Activated CD4-positive, alpha-beta T cell treated with anti-CD3 and anti-CD28 coated beads, Interleukin-2, Interleukin-6, amounts not matched to agents 100 ng/mL and 50 ng/mL, durations not matched to agents 16 hours and 8 hours (primary cell): ENCODE results near the gene JPT1.
"Not testable (repeated sequence)": the region's sequence is repeated elsewhere in the genome, so short reads cannot be mapped to it uniquely, and the experiment has no call there.

ENCODE experiments used
- DNase-seq: peaks from one replicate; pipeline ENCODE4 v3.0.0-alpha.2; 2020

The JPT1 gene, protein sequence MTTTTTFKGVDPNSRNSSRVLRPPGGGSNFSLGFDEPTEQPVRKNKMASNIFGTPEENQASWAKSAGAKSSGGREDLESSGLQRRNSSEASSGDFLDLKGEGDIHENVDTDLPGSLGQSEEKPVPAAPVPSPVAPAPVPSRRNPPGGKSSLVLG

GRCh38 chr17:75154195-75155106, at the start of gene JPT1:
TSS of gene JPT1 (minus strand) at chr17:75154512. CDS start at chr17:75154397, 115 bp downstream.
- peak; percentile 100 for DNase-seq

DNA sequence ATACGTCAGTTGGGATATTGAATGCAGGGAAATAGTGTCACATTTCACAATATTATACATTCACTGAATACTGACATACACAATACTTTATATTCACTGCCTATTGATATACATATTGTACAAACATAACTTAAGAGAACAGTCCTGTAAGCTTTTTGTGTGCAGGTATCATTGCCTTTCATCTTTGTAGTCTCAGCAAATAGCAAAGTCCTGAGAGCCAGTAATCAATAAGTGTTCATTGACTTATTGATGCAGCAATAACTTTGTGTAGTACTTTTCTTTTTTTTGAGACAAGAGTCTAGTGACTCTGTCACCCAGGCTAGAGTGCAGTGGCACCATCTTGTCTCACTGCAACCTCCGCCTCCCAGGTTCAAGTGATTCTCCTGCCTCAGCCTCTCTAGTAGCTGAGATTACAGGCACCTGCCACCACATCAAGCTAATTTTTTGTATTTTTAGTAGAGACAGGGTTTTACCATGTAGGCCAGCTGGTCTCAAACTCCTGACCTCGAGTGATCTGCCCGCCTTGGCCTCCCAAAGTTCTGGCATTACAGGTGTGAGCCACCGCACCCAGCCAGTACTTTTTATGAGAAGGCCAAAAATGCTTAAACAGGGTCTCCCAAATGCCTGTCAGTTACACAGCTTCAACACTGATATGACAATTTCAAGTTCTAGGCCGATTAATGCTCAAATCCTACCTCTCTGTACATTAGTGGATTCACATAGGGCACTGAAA, 45.7 kb upstream of the JPT1 start:
- DNase-seq: no peak

DNA sequence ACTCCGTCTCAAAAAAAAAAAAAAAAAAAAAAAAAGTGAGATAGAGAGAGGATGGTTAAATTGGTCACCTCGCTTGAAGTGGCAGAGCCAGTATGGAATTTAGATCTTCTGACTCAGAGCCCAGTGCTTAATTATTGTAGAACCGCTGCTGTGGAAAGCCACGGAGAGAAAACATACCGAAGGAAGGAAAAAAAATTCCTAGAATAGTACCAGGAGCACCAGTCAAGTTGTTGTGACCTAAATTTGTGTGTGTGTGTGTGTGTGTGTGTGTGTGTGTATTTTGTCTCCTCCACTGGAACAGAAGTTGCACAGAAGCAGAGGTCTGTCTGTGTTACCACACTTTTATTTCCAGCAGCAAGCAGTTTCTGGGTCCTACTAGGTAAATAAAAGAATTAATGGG, 40.6 kb upstream of the JPT1 start:
- DNase-seq: no peak

DNA sequence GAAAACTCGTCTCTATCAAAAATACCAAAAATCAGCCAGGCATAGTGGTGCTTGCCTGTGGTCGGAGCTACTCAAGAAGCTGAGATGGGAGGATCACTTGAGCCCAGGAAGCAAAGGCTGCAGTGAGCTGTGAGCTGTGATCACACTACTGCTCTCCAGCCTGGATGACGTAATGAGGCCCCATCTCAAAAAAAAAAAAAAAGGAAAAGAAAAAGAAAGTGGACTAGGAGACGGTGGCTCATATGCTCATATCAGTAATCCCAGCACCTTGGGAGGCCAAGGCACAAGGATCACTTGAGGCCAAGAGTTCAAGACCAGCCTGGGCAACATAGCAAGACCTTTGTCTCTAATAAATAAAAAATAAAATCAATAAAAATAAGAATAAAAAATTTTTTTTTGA, 37.3 kb upstream of the JPT1 start:
- no peak for DNase-seq

- no peak for DNase-seq
Measured at GRCh38 chr17:75188614-75189013, 34.3 kb upstream of the JPT1 start.

GRCh38 chr17:75183999-75184884, 29.9 kb upstream of the JPT1 start:
- DNase-seq: no peak

- DNase-seq: peak; percentile 97
Measured at GRCh38 chr17:75182569-75183436, 28.5 kb upstream of the JPT1 start, which contains the start of gene SUMO2. TSS of gene SUMO2 (minus strand) at chr17:75182959. CDS start at chr17:75182834, 125 bp downstream.

DNA sequence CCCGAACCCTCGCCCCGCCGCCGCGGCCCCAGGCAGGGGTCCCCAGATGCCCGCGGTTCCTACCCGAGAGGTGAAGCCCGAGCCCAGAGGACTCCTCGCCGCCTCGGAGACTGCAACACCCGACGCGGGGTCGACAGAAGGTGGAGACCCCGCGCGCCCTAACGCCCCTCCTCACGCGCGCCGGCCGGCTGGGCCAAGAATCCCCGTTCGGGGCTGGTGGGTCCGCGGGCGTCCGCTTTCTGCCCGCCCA, 27.9 kb upstream of the JPT1 start:
- no peak for DNase-seq

DNA sequence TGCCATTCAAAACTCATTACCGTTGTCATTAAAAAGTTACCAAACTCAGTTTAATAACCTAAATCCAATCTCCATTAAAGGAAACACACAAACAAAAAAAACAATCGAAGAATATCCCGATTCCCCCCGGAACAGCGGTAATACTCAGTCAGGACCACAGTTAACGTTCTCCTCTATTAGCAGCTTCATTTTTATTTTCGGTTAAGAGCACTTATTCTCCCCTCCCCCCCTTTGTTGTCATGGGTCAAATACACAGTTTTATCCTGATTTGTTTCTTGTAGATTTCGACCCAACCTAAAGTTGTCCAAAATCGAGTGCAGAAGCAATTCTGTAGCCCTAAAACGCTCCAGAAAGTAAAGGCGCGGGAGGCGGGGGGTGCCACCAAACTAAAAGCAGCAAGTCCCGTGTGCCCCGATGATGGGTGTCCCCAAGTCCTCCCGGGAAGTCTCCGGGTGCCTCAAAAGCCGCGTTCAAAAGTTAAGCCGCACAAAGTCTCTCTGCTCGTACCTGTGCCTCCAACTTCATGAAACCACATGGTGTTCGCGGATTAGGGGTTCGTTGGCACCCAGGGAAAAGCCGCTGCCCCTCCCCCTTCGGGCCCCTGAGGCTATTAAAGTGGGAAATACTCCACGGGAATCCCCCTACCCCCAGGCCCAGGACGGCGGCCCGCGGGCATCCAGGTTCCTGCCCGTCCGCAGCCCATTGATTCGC, 27.5 kb upstream of the JPT1 start:
- DNase-seq: peak; percentile 41

- no peak for DNase-seq
Measured at GRCh38 chr17:75181110-75181509, 26.8 kb upstream of the JPT1 start.

DNA sequence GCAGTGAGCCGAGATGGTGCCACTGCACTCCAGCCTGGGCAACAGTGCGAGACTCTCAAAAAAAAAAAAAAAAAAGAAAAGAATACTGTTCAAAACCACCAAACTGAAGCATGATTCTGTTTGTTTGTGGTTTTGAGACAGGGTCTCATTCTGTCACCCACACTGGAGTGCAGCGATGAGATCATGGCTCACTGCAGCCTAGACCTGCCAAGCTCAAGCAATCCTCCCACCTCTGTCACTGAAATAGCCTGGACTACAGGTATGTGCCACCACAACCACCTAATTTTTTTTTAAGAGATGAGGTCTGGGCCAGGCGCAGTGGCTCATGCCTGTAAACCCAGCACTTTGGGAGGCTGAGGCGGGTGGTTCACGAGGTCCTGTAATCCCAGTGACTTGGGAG, 24.1 kb upstream of the JPT1 start:
- no peak for DNase-seq

DNA sequence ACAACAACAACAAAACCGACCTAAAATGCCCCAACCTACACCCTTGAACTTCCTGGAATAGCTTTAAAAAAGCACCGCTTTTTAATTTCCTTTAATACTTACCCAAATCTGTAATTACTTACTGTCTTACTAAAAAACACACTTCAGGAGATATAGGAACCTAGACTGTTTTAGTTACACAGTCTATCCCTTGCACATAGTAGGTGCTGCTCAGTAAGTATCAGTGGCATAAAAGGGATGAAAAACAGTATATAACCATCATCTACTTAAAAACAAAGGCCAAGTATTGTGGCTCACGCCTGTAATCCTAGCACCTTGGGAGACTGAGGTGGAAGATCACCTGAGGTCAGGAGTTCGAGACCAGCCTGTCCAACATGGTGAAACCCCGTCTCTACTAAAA, 22.3 kb upstream of the JPT1 start:
- no peak for DNase-seq

GRCh38 chr17:75174996-75175395, 20.7 kb upstream of the JPT1 start:
- no peak for DNase-seq

DNA sequence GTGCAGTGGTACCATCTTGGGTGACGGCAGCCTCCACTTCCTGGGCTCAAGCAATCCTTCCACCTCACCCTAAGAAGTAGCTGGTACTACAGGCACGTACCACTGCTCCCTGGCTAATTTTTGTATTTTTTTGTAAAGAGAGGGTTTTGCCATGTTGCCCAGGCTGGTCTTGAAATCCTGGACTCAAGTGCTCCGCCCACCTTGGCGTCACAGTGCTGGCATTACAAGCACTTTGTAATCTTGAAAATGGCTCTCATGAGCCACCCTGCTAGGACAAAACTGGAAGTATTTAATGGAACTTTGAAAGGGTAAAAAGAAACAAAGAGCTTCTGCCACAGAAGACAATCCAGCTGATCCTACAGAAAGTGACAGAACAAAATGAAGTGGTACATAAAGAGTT, 19.2 kb upstream of the JPT1 start:
- DNase-seq: no peak

DNA sequence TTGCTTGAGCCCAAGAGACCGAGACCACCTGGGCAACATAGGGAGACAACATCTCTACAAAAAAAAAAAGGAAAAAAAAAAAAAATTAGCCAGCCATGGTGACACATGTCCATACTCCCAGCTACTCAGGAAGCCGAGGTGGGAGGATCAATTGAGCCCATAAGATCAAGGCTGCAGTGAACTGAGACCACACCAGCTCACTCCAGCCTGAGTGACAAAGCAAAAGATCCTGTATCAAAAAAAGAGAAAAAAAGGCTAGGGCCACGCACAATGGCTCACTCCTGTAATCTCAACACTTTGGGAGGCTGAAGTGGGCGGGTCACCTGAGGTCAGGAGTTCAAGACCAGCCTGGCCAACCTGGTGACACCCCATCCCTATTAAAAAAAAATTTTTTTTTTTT, 14.7 kb upstream of the JPT1 start:
- no peak for DNase-seq

DNA sequence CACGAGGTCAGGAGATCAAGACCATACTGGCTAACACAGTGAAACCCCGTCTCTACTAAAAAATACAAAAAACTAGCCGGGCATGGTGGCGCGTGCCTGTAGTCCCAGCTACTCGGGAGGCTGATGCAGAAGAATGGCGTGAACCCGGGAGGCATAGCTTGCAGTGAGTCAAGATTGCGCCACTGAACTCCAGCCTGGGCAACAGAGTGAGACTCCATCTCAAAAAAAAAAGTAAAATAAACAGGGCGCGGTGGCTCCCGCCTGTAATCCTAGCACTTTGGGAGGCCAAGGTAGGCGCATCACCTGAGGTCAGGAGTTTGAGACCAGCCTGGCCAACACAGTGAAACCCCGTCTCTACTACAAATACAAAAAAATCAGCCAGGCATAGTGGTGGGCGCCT, 10.3 kb upstream of the JPT1 start:
- DNase-seq: not testable (repeated sequence)

- DNase-seq: no peak
Measured at GRCh38 chr17:75163074-75163473, 8.8 kb upstream of the JPT1 start.

DNA sequence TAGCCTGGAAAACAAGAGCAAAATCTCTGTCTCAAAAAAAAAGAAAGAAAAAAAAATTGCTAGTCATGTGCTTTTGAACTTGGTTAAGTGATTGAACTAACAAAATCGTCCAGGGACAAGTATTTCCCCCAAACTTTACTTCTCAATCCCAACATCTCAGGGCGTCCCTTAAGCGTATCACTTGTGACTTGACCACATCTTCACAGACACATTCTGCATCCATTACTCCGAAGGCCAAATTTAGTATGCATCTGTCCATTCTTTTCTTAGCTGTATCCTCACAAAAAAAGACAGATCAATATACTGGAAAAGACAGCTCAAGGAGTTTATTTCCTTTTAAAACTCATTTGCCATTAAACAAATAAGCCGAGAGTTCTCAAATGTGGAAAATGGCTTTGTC, 5.9 kb upstream of the JPT1 start:
- DNase-seq: no peak

- no peak for DNase-seq
Measured at GRCh38 chr17:75159196-75160031, 5.1 kb upstream of the JPT1 start.

DNA sequence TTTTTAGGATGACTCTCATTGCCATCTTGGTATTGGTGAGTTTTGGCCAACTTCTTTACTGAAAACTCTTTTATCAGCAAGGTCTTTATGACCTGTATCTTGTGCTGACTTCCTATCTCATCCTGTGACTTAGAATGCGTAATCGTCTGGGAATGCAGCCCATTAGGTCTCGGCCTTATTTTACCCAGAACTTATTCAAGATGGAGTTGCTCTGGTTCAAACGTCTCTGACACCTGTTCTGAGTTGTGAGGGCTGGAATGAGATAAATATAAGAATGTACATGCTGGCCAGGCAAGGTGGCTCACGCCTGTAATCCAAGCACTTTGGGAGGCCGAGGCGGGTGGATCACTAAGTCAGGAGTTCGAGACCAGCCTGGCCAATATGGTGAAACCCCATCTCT, 4.2 kb upstream of the JPT1 start:
- DNase-seq: not testable (repeated sequence)
